ENCODE results near the gene LRRC34. TPM values are rescaled to one million over a fixed set of nuclear protein-coding genes. Genes with fewer than 3 reads are reported as not detected.

Gene LRRC34
- total and polyA plus RNA-seq, 7 experiments from 2014 or later, result 0.26 to 3.7 (median 0.40) TPM

DNA sequence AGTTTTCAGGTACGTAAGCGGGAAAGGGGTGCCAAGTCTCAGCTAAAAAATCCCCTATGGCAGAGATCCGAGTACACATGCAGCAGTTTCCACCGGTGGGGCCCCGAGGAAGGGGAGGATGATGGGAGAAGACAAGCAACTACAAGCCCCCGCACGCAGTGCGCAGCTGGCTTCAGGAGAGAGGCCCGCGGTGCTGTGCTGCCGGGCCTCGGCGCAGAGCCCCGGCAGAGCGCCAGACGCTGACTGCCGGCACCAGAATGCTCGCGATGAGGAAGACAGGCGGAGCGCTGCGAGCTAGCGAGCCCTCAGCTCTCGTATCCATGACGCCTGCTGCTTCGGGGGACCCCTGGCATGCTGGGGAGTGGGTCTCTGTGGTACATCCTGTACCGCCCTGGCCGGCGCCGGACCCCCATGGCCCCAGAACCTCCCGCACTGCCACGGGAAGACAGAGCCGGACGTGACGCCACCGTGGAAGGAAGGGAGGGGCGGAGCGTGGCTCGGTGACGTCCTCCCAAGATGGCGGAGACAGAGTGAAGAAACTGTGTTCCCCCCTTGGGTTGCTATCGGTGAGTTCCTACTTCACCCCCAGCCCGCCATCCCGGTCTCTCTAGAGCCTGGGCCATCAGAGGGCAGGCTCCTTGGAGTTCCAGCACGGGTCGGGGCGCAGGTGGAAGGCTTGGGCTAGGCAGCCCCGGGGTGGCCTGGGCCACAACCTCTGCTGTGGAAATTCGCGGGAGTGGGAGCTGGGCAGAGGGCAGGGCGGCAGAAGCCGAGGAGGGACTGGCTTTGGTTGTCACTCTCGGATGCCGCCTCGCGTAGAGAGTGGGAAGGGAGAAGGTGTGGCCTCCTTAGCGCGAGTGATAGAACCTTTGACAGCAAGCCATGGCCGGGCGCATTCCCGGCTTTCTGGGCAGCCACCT, 39.5 kb downstream of the LRRC34 start, which contains the start of gene MYNN:
Gene MYNN (plus strand): TSS at position 500 of the 920 bp plus-strand sequence. CDS start 900 bp downstream, outside the sequence.
- ATAC-seq (peak; percentile 90), DNase-seq (peak; percentile 87 to 95 (median 93))
- Mint-ChIP-seq H3K4me1 (peaks cover 18 to 69% (median 56%) of the 10 kb centered on the region in 7 donors), H3K36me3 (peaks cover 0 to 25% (median 20%) of the 10 kb centered on the region in 5 donors), H3K4me3 (peak within 1 kb of the TSS; percentile 91 to 99 (median 97)), H3K9me3 (peaks cover 0 to 18% (median 0%) of the 10 kb centered on the region in 11 donors), H3K27me3 (peaks cover 0 to 5% (median 0%) of the 10 kb centered on the region in 5 donors), H3K27ac (peak within 1 kb of the TSS; percentile 96 to 100 (median 99))
- Histone ChIP-seq H3K27me3 (ENCODE audit: control insufficient read depth in 2 of 2, insufficient read depth in 2 of 2, low read length in 2 of 2) (no peaks in the 10 kb centered on the region), H3K36me3 (ENCODE audit: control insufficient read depth in 2 of 3, insufficient read depth in 3 of 3, low read length in 3 of 3) (peaks cover 0 to 25% (median 13%) of the 10 kb centered on the region in 3 experiments), H3K9me3 (ENCODE audit: control insufficient read depth in 2 of 3, low read length in 3 of 3) (no peaks in the 10 kb centered on the region), H3K27ac (ENCODE audit: low read depth, low read length) (peak within 1 kb of the TSS; percentile 100), H3K4me1 (ENCODE audit: control insufficient read depth in 2 of 2, insufficient read depth in 2 of 2, low read length in 2 of 2) (peaks cover 15 to 22% of the 10 kb centered on the region in 2 donors), H3K4me3 (ENCODE audit: low read length) (peak within 1 kb of the TSS; percentile 87)
- ChIA-PET POLR2A (interaction anchor here (0.6 to 3.7 kb wide), 21 partner anchors 9 to 1097 kb away, joined by 3 to 89 read pairs (median 3); partner anchors contain the start of genes GPR160, LRRC34, LRRIQ4 and PHC3), CTCF (interaction anchor here (0.6 to 3.2 kb wide), 5 partner anchors 9 to 593 kb away, joined by 3 to 15 read pairs (median 3); partner anchors contain the start of gene TERC)
- intact Hi-C loops (cut with micrococcal nuclease), result loop anchor here (1.0 to 10.0 kb wide), 16 partner anchors 8 to 1687 kb away; partner anchors contain the start of genes PHC3 (in 2 of the 2), PRKCI (in 2 of the 2), SEC62 (in 2 of the 2) and SKIL (in 2 of the 2)

GRCh38 chr3:169772305-169772896, 40.3 kb downstream of the LRRC34 start:
- peaks cover 18 to 65% (median 50%) of the 10 kb centered on the region in 7 donors for H3K4me1 Mint-ChIP-seq
- H3K36me3 Mint-ChIP-seq, result peaks cover 0 to 19% (median 16%) of the 10 kb centered on the region in 5 donors

GRCh38 chr3:169771497-169772304, 41.0 kb downstream of the LRRC34 start:
- Mint-ChIP-seq H3K9me3 (peaks cover 0 to 18% (median 0%) of the 10 kb centered on the region in 11 donors), H3K4me1 (peaks cover 17 to 58% (median 44%) of the 10 kb centered on the region in 7 donors), H3K27ac (peak overlapping the region; percentile 96 to 100 (median 99)), H3K27me3 (peaks cover 0 to 5% (median 0%) of the 10 kb centered on the region in 5 donors), H3K4me3 (peak overlapping the region; percentile 91 to 99 (median 97)), H3K36me3 (peaks cover 0 to 13% (median 10%) of the 10 kb centered on the region in 5 donors)
- H3K4me1 ChIP-seq (ENCODE audit: control insufficient read depth in 2 of 2, insufficient read depth in 2 of 2, low read length in 2 of 2), result peaks cover 15 to 22% of the 10 kb centered on the region in 2 donors
- H3K36me3 ChIP-seq (ENCODE audit: control insufficient read depth in 2 of 3, insufficient read depth in 3 of 3, low read length in 3 of 3), result peaks cover 0 to 18% (median 8%) of the 10 kb centered on the region in 3 experiments
- DNase-seq (peak; percentile 42 to 87 (median 84)), ATAC-seq (peak; percentile 23)
- POLR2A ChIA-PET, result interaction anchor here (0.6 to 3.7 kb wide), 15 partner anchors 8 to 1098 kb away, joined by 3 to 89 read pairs (median 6); partner anchors contain the start of genes LRRC34, LRRIQ4, PHC3 and RPL22L1
- CTCF ChIA-PET, result interaction anchor here (0.7 to 3.2 kb wide), 3 partner anchors 8 to 378 kb away, joined by 6 to 15 read pairs (median 6); partner anchors contain the start of gene TERC
- peak overlapping the region; percentile 100 for H3K27ac ChIP-seq (ENCODE audit: low read depth, low read length)
- peak overlapping the region; percentile 87 for H3K4me3 ChIP-seq (ENCODE audit: low read length)
- no peaks in the 10 kb centered on the region for H3K27me3 ChIP-seq (ENCODE audit: control insufficient read depth in 2 of 2, insufficient read depth in 2 of 2, low read length in 2 of 2)
- intact Hi-C loops (cut with micrococcal nuclease), result loop anchor here (1.0 to 10.0 kb wide), 10 partner anchors 262 to 1483 kb away; partner anchors contain the start of genes PHC3 (in 2 of the 2), PRKCI (in 2 of the 2), SKIL (in 2 of the 2) and RPL22L1 (in 1 of the 2)
- H3K9me3 ChIP-seq (ENCODE audit: control insufficient read depth in 2 of 3, low read length in 3 of 3), result no peaks in the 10 kb centered on the region

More at GRCh38 chr3:169772305-169772896, 40.3 kb downstream of the LRRC34 start:
- H3K27me3 Mint-ChIP-seq, result peaks cover 0 to 5% (median 0%) of the 10 kb centered on the region in 5 donors
- DNase-seq, result no peak
- Histone ChIP-seq H3K4me1 (ENCODE audit: control insufficient read depth in 2 of 2, insufficient read depth in 2 of 2, low read length in 2 of 2) (peaks cover 15 to 22% of the 10 kb centered on the region in 2 donors), H3K4me3 (ENCODE audit: low read length) (peak overlapping the region; percentile 87), H3K36me3 (ENCODE audit: control insufficient read depth in 2 of 3, insufficient read depth in 3 of 3, low read length in 3 of 3) (peaks cover 0 to 18% (median 13%) of the 10 kb centered on the region in 3 experiments), H3K27me3 (ENCODE audit: control insufficient read depth in 2 of 2, insufficient read depth in 2 of 2, low read length in 2 of 2) (no peaks in the 10 kb centered on the region), H3K27ac (ENCODE audit: low read depth, low read length) (peak overlapping the region; percentile 100), H3K9me3 (ENCODE audit: control insufficient read depth in 2 of 3, low read length in 3 of 3) (no peaks in the 10 kb centered on the region)
- CTCF ChIA-PET, result interaction anchor here (0.6 to 3.2 kb wide), 5 partner anchors 9 to 594 kb away, joined by 3 to 15 read pairs (median 6); partner anchors contain the start of gene TERC
- peaks cover 0 to 18% (median 0%) of the 10 kb centered on the region in 11 donors for H3K9me3 Mint-ChIP-seq
- intact Hi-C loops (cut with micrococcal nuclease), result loop anchor here (1.0 to 10.0 kb wide), 10 partner anchors 261 to 1482 kb away; partner anchors contain the start of genes PHC3 (in 2 of the 2), PRKCI (in 2 of the 2), SKIL (in 2 of the 2) and RPL22L1 (in 1 of the 2)
- peak overlapping the region; percentile 96 to 100 (median 99) for H3K27ac Mint-ChIP-seq
- POLR2A ChIA-PET, result interaction anchor here (0.6 to 3.7 kb wide), 21 partner anchors 9 to 1097 kb away, joined by 3 to 89 read pairs (median 3); partner anchors contain the start of genes GPR160, LRRC34, LRRIQ4 and PHC3
- H3K4me3 Mint-ChIP-seq, result peak overlapping the region; percentile 91 to 99 (median 97)
- ATAC-seq, result peak; percentile 26

DNA sequence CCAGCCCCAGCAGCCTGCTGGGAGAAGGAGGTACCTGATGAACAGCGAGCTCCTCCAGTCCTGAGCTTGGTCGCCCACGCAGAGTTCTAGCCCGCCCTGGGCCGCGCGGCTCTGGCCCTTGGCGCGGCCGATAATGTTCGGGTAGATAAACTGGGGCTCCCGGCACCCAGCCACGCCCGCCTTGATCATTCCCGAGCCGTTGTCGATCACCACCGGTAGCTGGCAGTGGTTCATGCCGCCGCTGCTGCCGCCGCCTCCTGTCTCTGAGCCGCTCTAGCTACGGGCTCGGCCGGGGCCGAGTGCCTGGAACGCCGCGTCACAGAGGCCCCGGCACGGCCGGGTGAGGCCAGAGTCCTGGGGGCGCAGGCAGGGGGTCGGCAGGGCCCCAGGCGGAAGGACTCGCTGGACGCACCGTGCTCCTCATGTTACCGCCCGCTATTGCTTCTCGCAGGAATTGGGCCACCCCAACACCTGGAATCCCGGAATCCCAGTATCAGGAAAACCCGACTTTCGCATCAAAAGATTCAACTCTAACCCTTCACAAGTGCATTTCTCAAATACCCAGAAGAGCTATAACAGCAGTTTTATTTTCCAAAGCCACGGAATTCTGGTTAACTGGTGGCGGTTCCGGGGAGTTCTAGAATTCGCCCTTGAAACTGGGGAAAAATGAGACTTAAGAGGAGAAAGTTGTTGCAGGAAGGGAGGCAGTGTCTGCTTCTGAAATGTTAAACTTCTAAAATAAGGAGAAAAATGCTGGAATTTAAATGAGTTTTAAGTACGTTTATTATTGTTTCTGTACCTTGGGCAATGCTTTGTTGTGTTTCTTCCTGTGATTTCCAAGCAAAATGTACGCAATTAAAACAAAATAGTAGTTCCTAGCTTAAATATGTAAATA, 43.2 kb downstream of the LRRC34 start, which contains the start of gene ACTRT3:
Gene ACTRT3 (minus strand): TSS at position 275 of the 895 bp plus-strand sequence. CDS start 41 bp downstream, at position 234.
- CTCF ChIA-PET, result no interaction called here
- peaks cover 0 to 3% (median 0%) of the 10 kb centered on the region in 5 donors for H3K36me3 Mint-ChIP-seq
- peak within 1 kb of the TSS; percentile 87 to 96 (median 91) for H3K4me3 Mint-ChIP-seq
- H3K4me3 ChIP-seq (ENCODE audit: low read length), result peak within 1 kb of the TSS; percentile 59
- peaks cover 7 to 13% of the 10 kb centered on the region in 2 donors for H3K4me1 ChIP-seq (ENCODE audit: control insufficient read depth in 2 of 2, insufficient read depth in 2 of 2, low read length in 2 of 2)
- peaks cover 0 to 5% (median 0%) of the 10 kb centered on the region in 5 donors for H3K27me3 Mint-ChIP-seq
- no peaks in the 10 kb centered on the region for H3K27me3 ChIP-seq (ENCODE audit: control insufficient read depth in 2 of 2, insufficient read depth in 2 of 2, low read length in 2 of 2)
- peaks cover 0 to 16% (median 0%) of the 10 kb centered on the region in 3 experiments for H3K36me3 ChIP-seq (ENCODE audit: control insufficient read depth in 2 of 3, insufficient read depth in 3 of 3, low read length in 3 of 3)
- H3K27ac ChIP-seq (ENCODE audit: low read depth, low read length), result peak within 1 kb of the TSS; percentile 69
- peaks cover 0 to 18% (median 4%) of the 10 kb centered on the region in 11 donors for H3K9me3 Mint-ChIP-seq
- ATAC-seq (no peak), DNase-seq (peak in 8 of 9 donors; percentile 34 to 64 (median 42))
- H3K9me3 ChIP-seq (ENCODE audit: control insufficient read depth in 2 of 3, low read length in 3 of 3), result no peaks in the 10 kb centered on the region
- POLR2A ChIA-PET, result interaction anchor here (0.9 to 2.2 kb wide), 4 partner anchors 11 to 200 kb away, joined by 3 to 7 read pairs (median 4); no protein-coding TSS in a partner anchor
- H3K4me1 Mint-ChIP-seq, result peaks cover 0 to 46% (median 34%) of the 10 kb centered on the region in 7 donors
- intact Hi-C loops (cut with micrococcal nuclease), result loop anchor here in 1 of 2 donors (5.0 to 10.0 kb wide), 2 partner anchors 107 to 1485 kb away; partner anchors contain the start of gene MECOM
- H3K27ac Mint-ChIP-seq, result peak within 1 kb of the TSS; percentile 65 to 96 (median 84)

Data from naive thymus-derived CD4-positive, alpha-beta T cell (primary cell).